Astrocyte (in vitro differentiated cells and primary cell): ENCODE results near the gene SFMBT2. TPM values are rescaled to one million over a fixed set of nuclear protein-coding genes. Genes with fewer than 3 reads are reported as not detected.

Experiments used
- DNase-seq: peaks from one replicate; pipeline ENCODE4 v3.0.0-alpha.2; 2010; ENCODE audit warnings: low read depth
- FAIRE-seq: peaks from 2 replicates; lab custom pipeline; 2011; peaks lifted over from hg19 to GRCh38; lab: Jason Lieb, UNC
- H2AFZ ChIP-seq: 2 replicates; pipeline ENCODE4 v1.6.0; 2012; ENCODE audit warnings: low read depth, low read length, inconsistent platforms
- H3K27ac ChIP-seq: 2 replicates; pipeline ENCODE4 v1.5.1; 2011; ENCODE audit warnings: low read depth, low read length, inconsistent platforms
- H3K27me3 ChIP-seq: 2 replicates; pipeline ENCODE4 v1.6.0; 2011; ENCODE audit warnings: low read length, inconsistent platforms; ENCODE audit not compliant: insufficient read depth
- H3K36me3 ChIP-seq: 2 replicates; pipeline ENCODE4 v1.5.1; 2011; ENCODE audit warnings: low read length, inconsistent platforms; ENCODE audit not compliant: insufficient read depth
- H3K4me1 ChIP-seq: 2 replicates; pipeline ENCODE4 v1.5.1; 2011; ENCODE audit warnings: low read length, inconsistent platforms; ENCODE audit not compliant: insufficient read depth
- H3K4me2 ChIP-seq: 2 replicates; pipeline ENCODE4 v1.6.0; 2012; ENCODE audit warnings: low read length, inconsistent platforms
- H3K4me3 ChIP-seq: 2 replicates; pipeline ENCODE4 v1.5.1; 2011; ENCODE audit warnings: low read depth, mild to moderate bottlenecking, low read length, inconsistent platforms; ENCODE audit not compliant: insufficient read depth
- H3K79me2 ChIP-seq: 2 replicates; pipeline ENCODE4 v1.6.0; 2012; ENCODE audit warnings: mild to moderate bottlenecking, low read length, inconsistent platforms; ENCODE audit not compliant: insufficient read depth
- H3K9ac ChIP-seq: 2 replicates; pipeline ENCODE4 v1.6.0; 2012; ENCODE audit warnings: mild to moderate bottlenecking, low read length, inconsistent platforms
- H3K9me3 ChIP-seq: 2 replicates; pipeline ENCODE4 v1.5.1; 2012; ENCODE audit warnings: low read depth, mild to moderate bottlenecking, low read length, inconsistent platforms; ENCODE audit not compliant: insufficient read depth
- H4K20me1 ChIP-seq: 2 replicates; pipeline ENCODE4 v1.6.0; 2012; ENCODE audit warnings: low read length, inconsistent platforms; ENCODE audit not compliant: insufficient read depth
- H3K27ac Mint-ChIP-seq: one replicate; pipeline ENCODE4 v1.8.0; 2021; ENCODE audit warnings: mild to moderate bottlenecking, mixed read lengths; ENCODE audit not compliant: unreplicated experiment
- H3K27me3 Mint-ChIP-seq: one replicate; pipeline ENCODE4 v1.8.0; 2021; ENCODE audit warnings: low read depth, mixed read lengths; ENCODE audit not compliant: unreplicated experiment
- H3K36me3 Mint-ChIP-seq: one replicate; pipeline ENCODE4 v1.8.0; 2021; ENCODE audit warnings: low read depth, mixed read lengths; ENCODE audit not compliant: unreplicated experiment
- H3K4me1 Mint-ChIP-seq: one replicate; pipeline ENCODE4 v1.8.0; 2021; ENCODE audit warnings: low read depth, mixed read lengths; ENCODE audit not compliant: unreplicated experiment
- H3K4me3 Mint-ChIP-seq: one replicate; pipeline ENCODE4 v1.8.0; 2021; ENCODE audit warnings: mild to moderate bottlenecking, moderate library complexity, mixed read lengths; ENCODE audit not compliant: unreplicated experiment
- H3K9me3 Mint-ChIP-seq: one replicate; pipeline ENCODE4 v1.8.0; 2021; ENCODE audit warnings: mild to moderate bottlenecking, mixed read lengths; ENCODE audit not compliant: unreplicated experiment
- CTCF ChIP-seq: IDR thresholded peaks from 2 replicates; pipeline ENCODE4 v1.5.1; 2011; ENCODE audit warnings: low read depth, mild to moderate bottlenecking, inconsistent platforms, low read length, moderate library complexity; ENCODE audit not compliant: insufficient read depth
- EZH2 ChIP-seq: IDR thresholded peaks from 2 replicates; pipeline ENCODE4 v1.6.1; 2012; ENCODE audit warnings: mild to moderate bottlenecking, low read length, inconsistent platforms; ENCODE audit not compliant: insufficient read depth
- total RNA-seq: library from RNA; stranded (reverse); gene quantifications from 2 replicates; pipeline ENCODE4 v1.2.1, GENCODE V29; 2021

SFMBT2 gene
- total RNA-seq, 1 donor from 2014 or later = 3.9 TPM

- H4K20me1 ChIP-seq = no peaks in the 10 kb centered on the region
- Mint-ChIP-seq H3K27ac (no peak overlapping the region), H3K36me3 (no peaks in the 10 kb centered on the region), H3K4me3 (no peak overlapping the region), H3K9me3 (peaks cover 3% of the 10 kb centered on the region), H3K4me1 (peaks cover 12% of the 10 kb centered on the region), H3K27me3 (no peaks in the 10 kb centered on the region)
- H3K79me2 ChIP-seq = no peaks in the 10 kb centered on the region
- no peaks in the 10 kb centered on the region for H3K9me3 ChIP-seq
- no peak overlapping the region for H3K27ac ChIP-seq
- no peak overlapping the region for H3K9ac ChIP-seq
- no peak overlapping the region for H2AFZ ChIP-seq
- no peaks in the 10 kb centered on the region for H3K27me3 ChIP-seq
- FAIRE-seq (no peak), DNase-seq (no peak)
- H3K36me3 ChIP-seq = no peaks in the 10 kb centered on the region
- no peak overlapping the region for H3K4me2 ChIP-seq
- no peak overlapping the region for H3K4me3 ChIP-seq
- TF ChIP-seq EZH2 (no peak), CTCF (no peak)
- no peaks in the 10 kb centered on the region for H3K4me1 ChIP-seq
These were observed 104.2 kb downstream of the SFMBT2 start for GRCh38 chr10:7306616-7307015.

- Histone ChIP-seq H3K9me3 (no peaks in the 10 kb centered on the region), H3K4me1 (no peaks in the 10 kb centered on the region), H3K36me3 (no peaks in the 10 kb centered on the region), H3K27me3 (no peaks in the 10 kb centered on the region), H4K20me1 (no peaks in the 10 kb centered on the region), H3K79me2 (no peaks in the 10 kb centered on the region), H3K4me3 (no peak overlapping the region), H2AFZ (no peak overlapping the region), H3K9ac (no peak overlapping the region), H3K27ac (no peak overlapping the region), H3K4me2 (no peak overlapping the region)
- H3K27me3 Mint-ChIP-seq = no peaks in the 10 kb centered on the region
- FAIRE-seq = no peak
- no peak overlapping the region for H3K27ac Mint-ChIP-seq
- peaks cover 3% of the 10 kb centered on the region for H3K9me3 Mint-ChIP-seq
- DNase-seq = no peak
- H3K4me3 Mint-ChIP-seq = no peak overlapping the region
- TF ChIP-seq CTCF (no peak), EZH2 (no peak)
- no peaks in the 10 kb centered on the region for H3K36me3 Mint-ChIP-seq
- peaks cover 14% of the 10 kb centered on the region for H3K4me1 Mint-ChIP-seq
These were observed 104.7 kb downstream of the SFMBT2 start for GRCh38 chr10:7306147-7306546.

GRCh38 chr10:7305053-7305452, 105.8 kb downstream of the SFMBT2 start:
- Histone ChIP-seq H3K4me1 (no peaks in the 10 kb centered on the region), H3K79me2 (no peaks in the 10 kb centered on the region), H2AFZ (no peak overlapping the region), H3K27ac (no peak overlapping the region), H3K4me3 (no peak overlapping the region), H3K9me3 (no peaks in the 10 kb centered on the region), H4K20me1 (no peaks in the 10 kb centered on the region), H3K27me3 (no peaks in the 10 kb centered on the region), H3K9ac (no peak overlapping the region), H3K4me2 (no peak overlapping the region), H3K36me3 (no peaks in the 10 kb centered on the region)
- Mint-ChIP-seq H3K4me3 (no peak overlapping the region), H3K36me3 (no peaks in the 10 kb centered on the region), H3K27me3 (no peaks in the 10 kb centered on the region), H3K27ac (no peak overlapping the region), H3K9me3 (peaks cover 6% of the 10 kb centered on the region), H3K4me1 (peaks cover 24% of the 10 kb centered on the region)
- DNase-seq (no peak), FAIRE-seq (no peak)
- TF ChIP-seq EZH2 = no peak
- no peak for TF ChIP-seq CTCF
